ENCODE measurements around the gene TRIM71. TPM values are rescaled to one million over a fixed set of nuclear protein-coding genes. Genes with fewer than 3 reads are reported as not detected.

TRIM71 gene
- total RNA-seq, 1 experiment from 2014 or later, result 0.17 TPM

GRCh38 chr3:32821686-32822296 lies 4.0 kb downstream of the TRIM71 start (continued):
- TF ChIP-seq REST (IDR thresholded peaks at IDR 0.05; ENCODE audit: low read depth) (no peak), EGR1 (IDR thresholded peaks at IDR 0.05; ENCODE audit: low read depth) (no peak), JUND (IDR thresholded peaks at IDR 0.05) (no peak), EZH2 (IDR thresholded peaks at IDR 0.05) (no peak), CBX3 (IDR thresholded peaks at IDR 0.05; ENCODE audit: low read depth) (no peak), MAX (IDR thresholded peaks at IDR 0.05) (no peak), RAD21 (IDR thresholded peaks at IDR 0.05; ENCODE audit: low read depth) (no peak), POLR2A (IDR thresholded peaks at IDR 0.05; ENCODE audit: borderline replicate concordance, extremely low read depth, insufficient read depth, insufficient read length) (no peak), POLR2AphosphoS5 (IDR thresholded peaks at IDR 0.05; ENCODE audit: low read depth, low read length) (no peak), ELF1 (IDR thresholded peaks at IDR 0.05; ENCODE audit: borderline replicate concordance, low read depth) (no peak), ATF3 (IDR thresholded peaks at IDR 0.05) (no peak)

Measured in HCT116 (cell line).